ENCODE data around the gene OLFM3.

OLFM3 gene

DNA sequence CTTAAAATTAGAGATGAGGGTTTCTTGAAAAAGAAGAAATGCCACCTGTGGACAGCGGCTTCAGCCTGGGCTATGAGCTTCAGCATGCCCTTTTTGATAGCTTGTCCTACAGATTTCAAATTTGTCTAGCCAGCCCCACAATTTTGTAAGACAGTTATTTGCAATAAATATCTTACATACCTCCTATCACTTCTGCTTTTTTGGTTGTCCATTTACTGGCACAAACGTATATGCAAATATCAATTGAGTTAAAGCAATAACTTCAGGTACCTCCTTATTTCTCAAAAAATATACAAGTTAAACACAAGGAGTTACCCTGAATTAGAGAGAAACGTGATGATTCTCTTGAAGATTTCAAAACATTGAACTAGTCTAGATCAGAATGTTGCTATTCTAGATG is 53.5 kb downstream of the OLFM3 start:
- no peak for DNase-seq (ENCODE audit: low read depth)

DNA sequence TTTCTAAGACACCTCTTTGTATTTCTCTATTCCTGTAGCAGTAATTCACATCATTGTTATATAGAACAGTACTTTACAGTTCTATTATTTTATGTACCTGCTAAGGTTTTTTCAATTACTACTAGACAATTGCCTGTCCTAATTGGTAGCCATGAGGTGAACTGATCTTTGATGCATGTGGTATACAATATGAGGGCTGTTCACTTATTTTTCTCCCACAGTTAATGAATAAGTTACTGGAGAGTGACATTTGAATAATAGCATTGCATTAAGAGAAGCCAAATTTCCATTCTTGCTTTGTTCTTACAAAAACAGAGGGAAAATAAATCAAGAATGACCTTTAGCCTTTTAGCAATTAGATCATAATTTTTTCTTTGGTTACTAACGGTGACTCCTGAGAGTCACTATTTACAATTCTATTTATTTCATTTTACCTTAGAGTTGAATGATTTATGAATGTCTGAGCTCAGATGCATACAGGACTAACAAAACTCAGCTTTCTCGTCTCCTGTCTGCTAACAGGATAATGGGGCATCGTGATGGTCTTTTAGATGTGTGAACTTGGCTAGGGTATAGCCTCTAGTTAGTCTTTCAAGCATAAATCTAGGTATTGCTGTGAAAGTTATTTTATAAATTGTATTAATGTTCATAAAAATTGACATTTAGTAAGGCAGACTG is 54.1 kb downstream of the OLFM3 start:
- DNase-seq (ENCODE audit: low read depth) = no peak

GRCh38 chr1:101938681-101939080 is 58.0 kb downstream of the OLFM3 start:
- DNase-seq (ENCODE audit: low read depth) = no peak

DNA sequence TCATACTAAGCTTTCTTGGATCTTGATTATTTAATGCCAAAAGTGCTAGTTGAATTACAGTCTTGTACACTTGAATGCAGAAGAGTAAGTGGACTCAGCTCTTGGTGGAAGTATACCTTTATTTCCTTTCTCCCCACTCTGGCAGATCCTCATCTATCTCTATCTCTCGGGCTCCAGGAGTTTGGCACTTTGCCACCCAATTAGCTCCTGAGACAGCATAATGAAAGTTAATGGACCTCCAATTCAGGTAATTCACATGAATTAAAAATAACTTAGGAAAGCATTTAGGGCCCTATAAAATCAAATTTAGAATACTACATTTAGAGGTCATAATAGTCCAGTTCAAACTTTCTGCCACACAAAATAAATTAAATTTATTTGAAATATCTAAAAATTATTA is 67.4 kb downstream of the OLFM3 start:
- no peak for DNase-seq (ENCODE audit: low read depth)

DNA sequence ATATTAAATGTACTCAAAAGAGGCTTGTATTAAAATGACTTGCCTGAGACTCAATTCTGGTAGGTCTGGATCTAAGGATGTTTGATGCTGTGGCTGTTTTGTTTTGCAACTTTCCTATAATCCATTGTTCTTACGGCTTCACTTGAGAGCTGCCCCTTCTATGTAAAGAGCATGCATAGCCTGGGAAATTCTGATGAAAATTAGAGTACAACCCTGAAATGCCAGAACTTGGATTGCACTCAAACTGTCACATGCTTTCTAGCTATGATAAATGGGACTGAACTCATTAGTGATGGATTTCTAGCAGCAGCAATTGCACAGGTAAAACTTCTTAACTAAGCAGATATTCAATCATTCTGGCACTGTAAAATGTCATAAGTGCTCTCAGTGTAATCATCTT is 67.9 kb downstream of the OLFM3 start:
- no peak for DNase-seq (ENCODE audit: low read depth)

- DNase-seq (ENCODE audit: low read depth) = no peak
These were observed 72.0 kb downstream of the OLFM3 start for GRCh38 chr1:101924700-101925099.

GRCh38 chr1:101920577-101920976 is 76.1 kb downstream of the OLFM3 start:
- DNase-seq (ENCODE audit: low read depth) = no peak

DNA sequence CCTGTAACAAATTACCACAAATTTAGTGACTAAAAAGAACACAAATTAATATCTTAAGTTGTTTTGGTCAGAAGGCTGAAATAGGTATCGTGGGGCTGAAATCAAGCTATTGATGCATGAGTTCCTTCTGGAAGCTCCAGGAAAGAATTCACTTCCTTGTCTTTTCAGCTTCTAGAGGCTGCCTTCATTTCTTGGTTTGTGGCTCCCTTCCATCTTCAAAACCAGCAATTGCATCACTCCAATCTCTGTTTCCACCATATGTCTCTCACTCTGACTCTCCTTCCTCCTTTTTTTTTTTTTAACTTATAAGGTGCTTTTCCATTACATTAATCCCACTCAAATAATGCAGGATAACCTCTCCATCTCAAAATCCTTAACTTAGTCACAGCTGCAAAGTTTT is 78.4 kb downstream of the OLFM3 start:
- DNase-seq (ENCODE audit: low read depth) = no peak

DNA sequence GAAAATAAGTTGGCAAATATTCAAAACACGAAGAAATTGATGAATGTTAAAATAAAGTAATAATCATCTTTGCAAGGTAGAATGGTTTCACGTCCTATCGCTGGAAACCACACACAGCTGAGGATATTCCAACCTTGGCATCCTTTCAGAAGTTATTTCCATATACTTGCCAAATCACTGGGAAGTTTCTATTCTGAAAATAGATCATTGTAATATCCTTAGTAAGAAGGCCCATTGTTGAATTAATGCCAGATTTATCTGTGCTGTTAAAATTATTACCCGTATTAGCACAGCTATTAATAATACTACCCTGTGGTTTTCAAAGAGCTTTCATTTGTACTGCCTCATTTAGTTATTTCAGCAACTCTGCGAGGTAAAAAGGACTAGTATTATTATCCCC is 81.1 kb downstream of the OLFM3 start:
- no peak for DNase-seq (ENCODE audit: low read depth)

GRCh38 chr1:101914473-101915242 is 82.1 kb downstream of the OLFM3 start:
- no peak for DNase-seq (ENCODE audit: low read depth)

DNA sequence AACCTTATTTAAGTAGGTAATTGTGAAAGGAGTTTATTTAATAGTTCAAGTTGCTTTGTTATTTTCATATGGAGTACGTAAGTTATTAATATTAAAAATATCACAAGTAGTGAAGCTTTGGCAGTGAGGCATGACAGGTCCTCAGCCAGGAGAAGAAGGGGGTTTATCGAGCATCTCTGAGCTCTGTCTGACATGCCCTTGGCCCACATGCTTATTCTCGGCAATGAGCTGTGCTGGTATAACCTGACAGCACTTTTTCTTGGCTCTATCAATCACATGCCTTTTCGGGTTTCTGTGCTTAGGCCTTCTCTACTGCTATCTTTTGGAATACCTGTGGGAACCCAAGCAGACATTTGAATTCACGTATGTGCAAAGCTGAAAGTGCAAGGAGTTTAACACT is 84.8 kb downstream of the OLFM3 start:
- DNase-seq (ENCODE audit: low read depth) = no peak

- no peak for DNase-seq (ENCODE audit: low read depth)
These were observed 87.7 kb downstream of the OLFM3 start for GRCh38 chr1:101908980-101909379.

DNA sequence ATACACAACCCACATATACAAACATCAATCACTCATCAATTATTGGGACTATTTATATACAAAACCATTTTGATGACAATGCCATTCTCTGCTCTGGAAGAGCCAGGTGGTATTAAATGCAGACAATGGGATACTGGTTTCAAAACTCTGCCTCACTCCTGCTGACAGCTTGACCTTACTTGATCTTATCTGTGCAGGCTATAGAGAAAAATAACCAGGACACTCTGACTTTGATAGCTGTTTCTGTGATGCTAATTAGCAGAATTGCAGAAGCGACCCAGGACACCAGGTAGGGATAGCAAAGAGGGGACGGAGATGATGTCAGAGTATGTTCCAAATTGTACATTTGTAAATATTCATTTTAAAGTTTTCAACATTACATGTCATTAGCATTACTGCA is 89.5 kb downstream of the OLFM3 start:
- DNase-seq (ENCODE audit: low read depth) = no peak

DNA sequence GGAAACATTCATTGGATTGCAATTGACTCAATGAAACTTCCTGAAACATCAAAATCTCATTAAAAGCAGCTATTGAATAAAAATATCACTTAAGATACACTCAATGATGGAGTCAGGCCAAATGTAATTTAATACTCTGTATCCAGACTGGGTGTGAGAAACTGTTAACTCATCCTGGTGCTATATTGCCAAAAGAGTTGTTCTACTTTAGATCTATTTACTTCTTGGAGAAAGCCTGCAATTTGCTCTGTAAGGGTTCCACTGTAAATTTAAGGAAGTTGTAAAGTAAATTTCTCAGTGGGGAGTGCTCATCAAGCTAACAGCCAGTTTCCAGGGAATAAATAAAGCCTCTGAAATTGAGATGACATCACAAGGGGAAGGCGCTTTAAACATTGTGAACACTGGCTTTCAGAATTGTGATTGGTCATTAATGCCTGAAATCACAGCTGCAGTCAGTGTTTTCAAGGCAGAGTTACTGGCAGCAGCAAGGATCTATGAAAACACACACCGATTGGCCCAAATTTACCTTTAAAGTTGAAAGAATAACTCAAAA is 91.4 kb downstream of the OLFM3 start:
- DNase-seq (ENCODE audit: low read depth) = no peak

GRCh38 chr1:101902199-101902598 is 94.5 kb downstream of the OLFM3 start:
- no peak for DNase-seq (ENCODE audit: low read depth)

DNA sequence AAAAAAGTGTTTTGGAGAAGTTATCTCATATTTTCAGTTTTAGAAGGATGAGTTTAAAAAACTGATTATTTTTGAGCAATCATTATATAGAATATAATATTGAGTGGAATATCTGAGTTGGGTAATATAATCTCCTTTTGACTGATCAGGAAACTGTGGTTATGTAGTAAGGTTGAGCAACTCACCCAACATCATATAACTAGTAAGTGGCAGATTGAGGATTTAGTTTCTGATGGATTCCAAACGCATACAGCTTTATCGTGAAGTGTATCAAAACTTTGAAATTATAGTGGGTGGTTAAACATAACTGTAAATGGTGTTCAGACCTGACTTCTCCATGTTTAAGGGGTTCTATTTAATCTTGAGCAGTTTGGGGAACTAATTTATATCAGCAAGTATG is 98.6 kb downstream of the OLFM3 start:
- no peak for DNase-seq (ENCODE audit: low read depth)

GRCh38 chr1:101884621-101885020 is 112.1 kb downstream of the OLFM3 start:
- no peak for DNase-seq (ENCODE audit: low read depth)

DNA sequence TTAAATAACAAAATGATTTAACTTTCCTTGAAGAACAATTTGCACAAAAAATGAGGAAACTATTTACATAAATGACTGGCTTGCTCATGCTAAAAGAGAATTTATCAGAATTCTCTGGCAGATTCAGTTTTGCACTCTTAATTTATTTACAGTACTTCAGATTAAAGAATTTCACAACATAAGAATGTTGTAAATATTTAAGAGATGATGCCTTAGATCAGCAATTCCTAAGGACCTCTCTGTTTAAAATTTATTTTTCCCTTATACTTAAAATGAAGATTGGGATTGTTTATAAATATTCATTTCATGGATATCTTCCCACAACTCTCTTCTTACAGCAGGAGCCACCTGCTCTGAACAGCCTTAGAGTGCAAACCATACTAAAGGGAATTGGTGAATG is 120.8 kb downstream of the OLFM3 start:
- DNase-seq (ENCODE audit: low read depth) = no peak

DNA sequence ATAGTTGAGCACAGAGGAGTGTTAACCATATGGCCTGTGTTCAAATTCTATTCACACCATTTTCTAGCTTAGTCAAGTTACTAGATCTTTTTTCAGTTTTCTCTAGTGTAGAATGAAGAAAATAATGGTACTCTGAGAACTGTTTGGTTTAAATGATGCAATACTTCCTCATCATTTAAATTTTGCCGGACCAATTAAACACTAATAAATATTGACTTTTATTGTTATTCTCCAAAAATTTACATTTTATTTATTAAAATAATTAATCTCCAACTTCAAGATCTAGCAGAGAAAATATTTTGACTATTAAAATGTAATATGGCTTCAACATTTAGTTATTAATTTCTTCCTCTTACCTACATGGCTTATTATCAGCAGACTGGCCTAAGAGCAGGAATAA is 123.1 kb downstream of the OLFM3 start:
- DNase-seq (ENCODE audit: low read depth) = no peak

GRCh38 chr1:101859941-101860340 is 136.8 kb downstream of the OLFM3 start:
- DNase-seq (ENCODE audit: low read depth) = no peak

- no peak for DNase-seq (ENCODE audit: low read depth)
These were observed 142.5 kb downstream of the OLFM3 start for GRCh38 chr1:101854271-101854670.

GRCh38 chr1:101852936-101853335 is 143.8 kb downstream of the OLFM3 start:
- DNase-seq (ENCODE audit: low read depth) = no peak

- DNase-seq (ENCODE audit: low read depth) = no peak
These were observed 147.4 kb downstream of the OLFM3 start for GRCh38 chr1:101849356-101849755.

GRCh38 chr1:101847626-101848025 is 149.1 kb downstream of the OLFM3 start:
- no peak for DNase-seq (ENCODE audit: low read depth)
